GM19239 (cell line): ENCODE data around the gene EPHA10.

ENCODE experiments used
- DNase-seq: peaks from one replicate; pipeline ENCODE4 v3.0.0; 2011; ENCODE audit warnings: low spot score; ENCODE audit not compliant: insufficient read length
- FAIRE-seq: peaks from 2 replicates; lab custom pipeline; 2011; peaks lifted over from hg19 to GRCh38; lab: Jason Lieb, UNC

Gene EPHA10

DNA sequence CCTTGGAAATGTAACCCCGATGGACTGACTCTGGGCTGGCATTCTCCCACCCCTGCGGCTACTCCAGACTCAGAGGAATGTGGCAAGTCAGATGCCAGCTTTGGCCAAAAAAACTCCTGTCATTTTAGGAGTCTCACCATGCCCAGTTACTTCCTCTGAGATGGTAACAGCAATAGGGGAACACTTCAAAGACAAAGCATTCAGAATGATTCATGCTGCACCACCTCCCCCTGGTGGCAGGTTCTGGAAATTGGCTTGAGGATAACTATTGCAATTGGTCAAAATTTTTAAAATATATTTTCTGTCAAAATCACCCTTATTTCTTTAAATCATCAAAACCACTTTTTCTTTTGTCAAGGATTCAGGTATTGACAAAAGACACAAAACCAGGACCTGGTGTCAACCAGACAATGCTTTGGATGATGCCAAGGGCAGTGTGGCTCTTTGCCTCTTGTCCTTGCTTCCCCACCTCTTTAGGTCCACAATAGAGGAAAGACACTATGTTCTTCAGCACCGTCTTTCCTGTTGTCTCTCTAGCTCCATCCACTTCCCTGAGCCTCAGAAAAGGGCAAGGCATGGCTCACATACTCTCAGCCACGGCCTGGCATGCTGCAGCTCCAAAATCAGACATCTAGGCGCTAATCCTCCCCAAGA, 82.5 kb downstream of the EPHA10 start:
- DNase-seq, result peak; percentile 60
- FAIRE-seq, result peak; percentile 94

DNA sequence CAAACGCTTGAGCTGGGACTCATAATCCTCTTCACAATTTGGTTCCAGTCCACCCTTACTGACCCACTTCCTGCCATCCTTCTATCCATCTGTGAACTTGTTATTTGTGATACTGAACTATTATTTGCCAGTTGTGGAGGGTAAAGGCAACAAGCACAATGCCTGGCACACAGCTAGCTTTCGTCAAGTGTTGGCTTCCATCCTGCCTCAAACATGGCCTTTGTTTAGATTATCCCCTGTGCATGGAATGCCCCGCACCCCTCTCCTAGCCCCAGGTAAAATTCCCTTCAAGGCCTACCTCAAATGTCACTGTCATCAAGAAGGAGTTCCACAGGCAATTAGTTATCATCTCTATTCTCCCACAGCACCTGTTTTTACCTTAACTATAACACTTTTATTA, 84.0 kb downstream of the EPHA10 start:
- no peak for DNase-seq
- no peak for FAIRE-seq

DNA sequence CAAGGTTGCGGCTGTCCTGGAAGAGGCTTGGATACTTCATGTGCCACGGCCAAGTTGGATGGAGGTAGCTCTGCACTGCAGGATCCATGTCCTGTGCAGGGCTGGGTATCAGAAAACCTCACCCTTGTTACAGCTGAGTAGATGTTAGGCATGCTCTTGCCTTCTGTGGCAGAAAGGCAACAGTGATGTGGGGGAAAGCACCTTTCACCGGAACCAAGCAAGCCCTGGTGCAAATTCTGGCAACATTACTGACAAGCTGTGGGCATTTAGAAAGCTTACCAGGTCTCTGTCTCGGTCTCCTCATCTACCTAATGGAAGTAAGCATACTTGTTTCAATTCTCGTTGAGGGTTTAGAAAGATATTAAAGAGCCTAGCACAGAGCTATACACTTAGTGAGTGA, 87.1 kb downstream of the EPHA10 start:
- FAIRE-seq, result peak; percentile 89
- DNase-seq, result no peak

DNA sequence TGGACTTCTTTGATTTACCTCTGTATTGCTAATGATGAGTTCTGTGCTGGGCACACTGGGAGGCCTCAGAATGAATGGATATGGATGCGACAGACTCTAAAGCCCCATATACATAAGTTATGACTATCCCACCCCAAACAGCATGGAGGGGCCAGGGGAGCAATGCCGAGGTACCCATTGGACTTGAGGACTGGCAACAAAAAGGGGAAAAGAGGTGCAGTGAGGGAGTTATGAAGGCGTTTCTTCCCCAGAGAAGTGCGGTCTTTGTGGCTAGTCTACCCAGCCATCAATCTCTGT, 87.8 kb downstream of the EPHA10 start:
- FAIRE-seq (no peak), DNase-seq (no peak)

DNA sequence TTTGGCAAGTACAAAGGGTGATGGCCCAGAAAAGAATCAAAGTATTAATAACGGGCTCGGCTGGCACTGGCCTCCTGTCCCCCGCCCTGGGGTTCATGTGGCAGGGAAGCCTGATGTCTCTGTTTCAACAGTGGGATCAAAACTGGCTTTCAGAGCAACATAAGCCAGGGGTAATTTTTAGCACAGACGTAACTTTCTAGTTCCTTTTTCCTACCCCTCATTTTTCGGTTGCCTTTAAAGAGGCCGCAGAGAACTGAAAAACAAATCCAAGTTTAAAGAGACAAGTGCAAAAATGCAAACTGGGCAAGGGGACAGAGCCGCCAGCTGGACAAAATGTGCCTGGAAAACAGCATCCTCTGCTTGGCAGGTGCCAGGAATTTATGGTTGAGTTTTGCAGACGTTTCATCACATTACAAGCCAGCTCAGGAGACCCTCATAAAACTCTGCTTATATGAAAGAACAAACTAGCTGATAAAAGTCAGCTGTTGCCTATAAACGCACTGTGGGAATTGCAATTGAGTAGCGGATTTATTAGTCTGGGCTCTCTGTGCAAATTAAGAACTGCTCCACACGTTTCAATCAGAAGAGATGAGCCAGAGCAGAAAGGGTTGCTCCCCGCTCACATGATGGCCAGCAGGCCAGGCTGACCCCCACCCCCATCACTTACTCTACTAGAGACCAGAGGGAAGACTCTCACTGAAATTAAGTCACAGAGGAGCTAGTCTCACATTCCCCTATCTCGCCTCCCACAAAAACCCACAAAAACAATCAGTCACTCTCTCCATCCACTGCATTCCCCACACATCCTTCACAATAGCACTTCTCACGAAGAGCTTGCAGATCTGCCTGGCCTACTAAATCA, 88.4 kb downstream of the EPHA10 start:
- DNase-seq (peak; percentile 35), FAIRE-seq (peak; percentile 93)

DNA sequence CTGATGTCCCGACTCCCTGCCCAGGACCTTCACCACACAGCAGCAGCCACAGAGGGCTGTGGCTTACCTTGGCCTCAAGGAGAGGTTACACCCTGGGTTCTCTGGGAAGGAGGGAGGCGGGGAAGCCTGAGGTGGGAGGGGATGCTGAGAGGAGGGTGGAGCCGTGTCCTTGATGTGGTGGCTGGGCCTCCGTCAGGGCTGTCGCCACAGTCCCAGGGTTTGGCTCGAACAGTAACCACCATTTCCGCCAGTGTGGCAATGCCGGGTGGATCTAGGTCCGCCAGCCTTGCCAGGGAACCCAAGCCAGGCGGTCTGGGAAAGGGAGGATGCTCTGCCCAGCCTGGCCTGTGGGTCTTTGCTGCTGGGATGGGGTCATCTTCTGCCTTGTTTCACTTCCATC, 91.0 kb downstream of the EPHA10 start:
- FAIRE-seq, result no peak
- no peak for DNase-seq

DNA sequence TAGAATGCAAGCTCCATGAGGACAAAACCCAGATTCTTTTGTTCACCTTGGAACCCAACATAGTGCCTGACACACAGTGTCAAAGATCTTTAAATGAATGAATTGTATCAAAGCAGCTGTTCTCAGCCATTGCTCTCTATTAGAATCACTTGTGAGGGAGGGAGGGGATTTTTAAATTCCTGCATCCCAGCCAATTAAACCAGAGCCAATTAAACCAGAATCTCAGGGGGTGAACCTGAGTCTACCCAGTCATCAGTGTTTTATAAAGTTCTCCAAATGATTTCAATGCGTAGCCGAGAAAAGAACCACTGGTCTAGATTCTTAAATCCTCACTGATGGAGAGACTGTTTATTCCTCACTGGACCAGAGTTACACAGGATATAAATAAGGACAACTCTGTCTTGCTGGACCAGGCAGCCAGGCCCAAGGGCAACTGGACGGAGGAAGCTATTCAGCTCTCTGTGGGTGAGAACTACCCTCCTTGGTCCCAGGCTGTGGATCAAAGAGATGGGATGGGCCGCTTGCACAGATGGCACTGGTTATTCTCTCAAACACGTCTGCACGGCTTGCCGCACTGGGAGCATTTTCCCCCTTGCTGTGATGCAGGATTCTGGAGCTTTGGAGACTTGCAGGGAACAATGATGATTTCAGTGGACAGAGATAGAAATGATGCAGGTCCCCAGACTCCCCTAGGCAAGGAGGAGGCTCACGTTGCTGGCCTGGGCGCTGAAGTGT, 92.6 kb downstream of the EPHA10 start:
- FAIRE-seq (no peak), DNase-seq (no peak)

DNA sequence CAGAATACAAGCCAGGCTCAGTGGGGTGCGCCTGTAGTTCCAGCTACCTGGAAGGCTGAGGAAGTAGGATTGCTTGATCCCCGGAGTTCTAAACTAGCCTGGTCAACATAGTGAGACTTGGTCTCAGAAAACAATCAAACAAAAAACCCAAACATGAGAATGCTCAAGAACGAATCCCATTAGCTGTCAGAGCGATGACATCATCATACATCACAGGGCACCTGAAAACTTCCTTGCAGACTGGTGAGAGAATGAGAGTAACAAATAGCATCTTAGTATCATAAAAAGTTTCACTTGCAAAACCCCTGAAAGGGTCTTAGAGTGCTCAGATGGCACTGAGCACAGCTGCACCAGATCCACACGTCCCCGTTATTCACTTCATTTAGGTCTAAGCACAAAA, 93.7 kb downstream of the EPHA10 start:
- FAIRE-seq, result no peak

DNA sequence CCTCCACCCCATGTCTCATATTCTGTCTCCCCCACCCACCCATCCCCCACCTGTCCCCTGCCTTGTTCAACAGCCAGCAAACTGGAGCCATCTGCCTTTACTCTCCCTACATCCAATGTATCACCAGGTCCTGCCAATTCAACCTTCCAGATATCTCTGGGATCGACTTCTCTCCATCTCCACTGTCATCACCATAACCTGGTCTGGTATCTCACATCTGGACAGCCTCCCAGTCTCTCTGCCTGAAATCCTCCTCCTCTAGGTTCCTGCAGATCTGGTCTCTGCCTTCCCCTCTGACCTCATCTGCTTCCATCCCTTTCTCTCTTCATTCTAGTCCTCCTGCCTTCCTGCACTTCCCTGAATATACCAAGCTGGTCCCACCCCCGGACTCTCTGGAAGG, 94.8 kb downstream of the EPHA10 start:
- FAIRE-seq (no peak), DNase-seq (no peak)

More for the DNA sequence above, 93.7 kb downstream of the EPHA10 start:
- no peak for DNase-seq

DNA sequence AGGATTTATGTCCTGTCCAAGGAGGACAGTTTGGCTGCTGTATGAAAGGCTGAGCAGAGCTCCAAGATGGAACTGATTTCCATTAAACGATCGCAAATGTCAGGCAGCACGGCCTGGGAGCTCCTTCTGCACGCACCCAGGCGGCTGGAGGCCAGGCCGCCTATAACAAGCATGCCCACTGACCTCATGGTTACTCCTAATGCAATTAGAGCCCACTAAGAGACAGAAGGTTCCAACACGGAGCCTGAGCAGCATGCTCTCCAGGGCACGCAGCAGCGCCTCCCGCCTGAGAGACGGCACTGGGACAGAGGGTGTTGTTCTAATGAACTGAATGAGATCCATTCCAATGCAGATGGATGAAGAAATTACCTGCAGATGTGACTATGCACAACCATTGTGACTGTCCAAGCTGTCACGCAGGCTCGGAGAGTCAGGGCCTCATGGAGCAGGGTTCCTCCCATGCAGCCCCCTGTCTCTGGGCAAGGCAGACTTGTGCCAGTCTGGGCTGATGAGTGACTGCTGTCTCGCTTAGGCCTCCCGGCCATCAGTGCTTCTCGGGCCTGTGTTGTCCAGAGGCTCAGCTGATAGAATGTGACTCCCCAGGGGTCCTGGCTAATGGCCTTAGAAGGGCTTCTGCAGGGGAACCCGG, 97.8 kb downstream of the EPHA10 start:
- DNase-seq (no peak), FAIRE-seq (no peak)

DNA sequence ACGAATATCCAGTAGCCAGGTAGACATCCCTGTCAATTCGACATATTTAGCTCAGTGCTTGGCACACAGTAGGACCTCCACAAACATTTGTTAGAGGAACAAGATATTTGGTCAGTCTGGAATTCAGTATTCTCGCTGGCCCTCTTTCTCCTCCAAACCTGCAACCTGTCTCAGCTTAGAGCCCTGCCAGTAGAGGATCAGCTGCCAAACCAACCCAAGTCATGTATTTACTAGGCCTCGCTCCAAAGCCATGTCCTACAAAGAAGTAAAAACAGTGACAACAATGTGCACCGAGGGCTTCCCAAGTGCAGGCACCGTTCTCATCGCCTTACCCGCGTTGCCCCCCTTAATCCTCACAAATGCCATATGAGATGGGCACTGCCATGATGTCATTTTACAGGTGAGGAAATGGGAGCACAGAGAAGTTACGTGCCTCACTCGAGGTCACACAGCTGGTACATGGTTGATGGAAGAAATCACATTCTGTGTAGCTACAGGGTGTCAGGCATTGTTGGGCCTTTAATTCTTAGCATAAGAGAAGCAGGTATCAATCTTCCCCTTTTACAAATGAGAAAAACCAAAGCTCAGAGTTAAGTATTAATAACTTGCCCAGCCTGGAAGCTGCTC, 98.6 kb downstream of the EPHA10 start:
- DNase-seq (no peak), FAIRE-seq (no peak)
